IMR-90 (cell line): Measurements from ENCODE around the gene BRPF3.

ENCODE experiments used
- BHLHE40 ChIP-seq: fragments of 150-350 bp; IDR thresholded peaks from 2 replicates; pipeline ENCODE4 v1.6.1; 2016; ENCODE audit warnings: mild to moderate bottlenecking, low read depth, low read length
- CEBPB ChIP-seq: IDR thresholded peaks from 2 replicates; pipeline ENCODE4 v1.6.1; 2012; ENCODE audit warnings: low read depth, low read length, improper control_type of control experiment
- CTCF ChIP-seq: conservative IDR thresholded peaks from 2 replicates; pipeline ENCODE4 v1.5.1; 2012; ENCODE audit warnings: mild to moderate bottlenecking, low read depth, low read length, improper control_type of control experiment
- ELK1 ChIP-seq: fragments of 150-350 bp; IDR thresholded peaks from 2 replicates; pipeline ENCODE4 v1.6.1; 2016; ENCODE audit warnings: low read depth, mild to moderate bottlenecking, low read length, moderate library complexity, borderline replicate concordance
- MAFK ChIP-seq: IDR thresholded peaks from 2 replicates; pipeline ENCODE4 v1.6.1; 2012; ENCODE audit warnings: low read depth, low read length, improper control_type of control experiment
- POLR2A ChIP-seq: IDR thresholded peaks from 2 replicates; pipeline ENCODE4 v1.6.1; 2012; ENCODE audit warnings: mild to moderate bottlenecking, low read depth, low read length
- RAD21 ChIP-seq: IDR thresholded peaks from 2 replicates; pipeline ENCODE4 v1.6.1; 2012; ENCODE audit warnings: low read length, improper control_type of control experiment
- RFX5 ChIP-seq: IDR thresholded peaks from 2 replicates; pipeline ENCODE4 v1.8.0; 2012; ENCODE audit warnings: low read depth, mild to moderate bottlenecking, low read length, moderate library complexity
- USF2 ChIP-seq: fragments of 150-350 bp; IDR thresholded peaks from 2 replicates; pipeline ENCODE4 v1.6.1; 2017; ENCODE audit warnings: mild to moderate bottlenecking, antibody characterized with exemption, low read length, low read depth

- TF ChIP-seq USF2 (no peak), POLR2A (no peak), CTCF (no peak), MAFK (no peak), ELK1 (no peak), RAD21 (no peak), CEBPB (no peak), RFX5 (no peak), BHLHE40 (no peak)
These were observed 27.2 kb upstream of the BRPF3 start for GRCh38 chr6:36169023-36170007.
